Upper lobe of right lung (tissue), 1 donor: Measurements from ENCODE around the gene MORF4L2. TPM values are rescaled to one million over a fixed set of nuclear protein-coding genes. Genes with fewer than 3 reads are reported as not detected.

Experiments
- ATAC-seq: fragments of 200-7000 bp; cut with Tn5 transposase; one replicate; pipeline ENCODE4 v1.9.1; 2020; ENCODE audit warnings: mild to moderate bottlenecking, moderate library complexity
- DNase-seq: peaks from one replicate; pipeline ENCODE4 v3.0.0-alpha.2; 2020
- H3K27ac ChIP-seq: fragments of 200-600 bp; one replicate; pipeline ENCODE4 v1.8.0; 2022
- H3K27me3 ChIP-seq: fragments of 200-600 bp; one replicate; pipeline ENCODE4 v1.8.0; 2022; ENCODE audit warnings: mild to moderate bottlenecking
- H3K36me3 ChIP-seq: fragments of 200-600 bp; one replicate; pipeline ENCODE4 v1.8.0; 2022
- H3K4me1 ChIP-seq: fragments of 200-600 bp; one replicate; pipeline ENCODE4 v1.8.0; 2022
- H3K4me3 ChIP-seq: fragments of 200-600 bp; one replicate; pipeline ENCODE4 v1.8.0; 2022; ENCODE audit warnings: mild to moderate bottlenecking
- H3K9me3 ChIP-seq: fragments of 200-600 bp; one replicate; pipeline ENCODE4 v1.8.0; 2022
- intact Hi-C: fragments of 100-400 bp; cut with DNase I; formaldehyde crosslinking; loops from one replicate; pipeline ENCODE4 v1.11.0; 2022
- total RNA-seq: library from RNA; stranded (reverse); fragmentation: NEBNext Ultra II Directional; extraction: Animal tissue kit (Norgen Biotek cat#: 25700); gene quantifications from one replicate; pipeline ENCODE4 v1.2.1, GENCODE V29; 2021
- TF ChIP-seq, protein P1 (sequence below): fragments of 200-600 bp; IDR thresholded peaks from one replicate; pipeline ENCODE4 v1.8.0; 2022; ENCODE audit warnings: antibody characterized with exemption
- donor health status: DM: no; HTN: yes; CAD: no; lungs with severe emphysema.

MORF4L2 gene
- total RNA-seq, 1 donor from 2014 or later = 185 TPM

- no peaks in the 10 kb centered on the region for H3K27me3 ChIP-seq
- intact Hi-C loops = no loop called here
- no peaks in the 10 kb centered on the region for H3K9me3 ChIP-seq
- TF ChIP-seq, protein P1, sequence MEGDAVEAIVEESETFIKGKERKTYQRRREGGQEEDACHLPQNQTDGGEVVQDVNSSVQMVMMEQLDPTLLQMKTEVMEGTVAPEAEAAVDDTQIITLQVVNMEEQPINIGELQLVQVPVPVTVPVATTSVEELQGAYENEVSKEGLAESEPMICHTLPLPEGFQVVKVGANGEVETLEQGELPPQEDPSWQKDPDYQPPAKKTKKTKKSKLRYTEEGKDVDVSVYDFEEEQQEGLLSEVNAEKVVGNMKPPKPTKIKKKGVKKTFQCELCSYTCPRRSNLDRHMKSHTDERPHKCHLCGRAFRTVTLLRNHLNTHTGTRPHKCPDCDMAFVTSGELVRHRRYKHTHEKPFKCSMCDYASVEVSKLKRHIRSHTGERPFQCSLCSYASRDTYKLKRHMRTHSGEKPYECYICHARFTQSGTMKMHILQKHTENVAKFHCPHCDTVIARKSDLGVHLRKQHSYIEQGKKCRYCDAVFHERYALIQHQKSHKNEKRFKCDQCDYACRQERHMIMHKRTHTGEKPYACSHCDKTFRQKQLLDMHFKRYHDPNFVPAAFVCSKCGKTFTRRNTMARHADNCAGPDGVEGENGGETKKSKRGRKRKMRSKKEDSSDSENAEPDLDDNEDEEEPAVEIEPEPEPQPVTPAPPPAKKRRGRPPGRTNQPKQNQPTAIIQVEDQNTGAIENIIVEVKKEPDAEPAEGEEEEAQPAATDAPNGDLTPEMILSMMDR = no peak
- H3K36me3 ChIP-seq = no peaks in the 10 kb centered on the region
- no peak within 1 kb of the TSS for H3K4me3 ChIP-seq
- H3K4me1 ChIP-seq = no peaks in the 10 kb centered on the region
- no peak within 1 kb of the TSS for H3K27ac ChIP-seq
- ATAC-seq (no peak), DNase-seq (no peak)
Measured at GRCh38 chrX:103710609-103711008, 24.1 kb upstream of the MORF4L2 start, which contains the start of gene TMEM31. TSS of gene TMEM31 (plus strand) at chrX:103710909. CDS start at chrX:103712259, 1,350 bp downstream.

DNA sequence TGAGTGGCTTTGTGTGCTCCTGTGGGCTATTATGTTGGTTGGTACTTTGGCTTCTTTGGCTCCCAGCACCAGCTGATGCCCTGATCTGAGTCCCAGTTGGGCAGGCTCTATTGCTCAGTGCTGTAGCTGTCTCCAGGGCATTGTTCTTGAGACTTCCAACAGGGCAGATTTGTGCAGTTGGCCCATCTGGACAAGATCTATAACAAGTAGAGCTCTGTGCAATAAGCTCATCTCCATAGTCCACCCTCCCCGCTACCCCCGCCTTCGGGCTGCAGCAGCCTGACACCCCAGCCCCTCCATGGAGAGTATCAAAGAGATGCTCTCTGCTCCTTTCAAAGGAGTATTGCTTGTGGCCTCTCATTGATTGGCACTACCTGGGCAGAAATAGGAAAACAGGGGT, 18.4 kb upstream of the MORF4L2 start:
- H3K9me3 ChIP-seq = no peaks in the 10 kb centered on the region
- no peaks in the 10 kb centered on the region for H3K27me3 ChIP-seq
- H3K4me1 ChIP-seq = no peaks in the 10 kb centered on the region
- DNase-seq (no peak), ATAC-seq (no peak)
- H3K36me3 ChIP-seq = no peaks in the 10 kb centered on the region
- H3K27ac ChIP-seq = no peak overlapping the region
- H3K4me3 ChIP-seq = no peak overlapping the region
- intact Hi-C loops = no loop called here
- TF ChIP-seq, protein P1 = no peak

GRCh38 chrX:103699243-103699642, 12.7 kb upstream of the MORF4L2 start:
- H3K27me3 ChIP-seq = no peaks in the 10 kb centered on the region
- H3K4me3 ChIP-seq = no peak overlapping the region
- H3K9me3 ChIP-seq = no peaks in the 10 kb centered on the region
- intact Hi-C loops = no loop called here
- ATAC-seq (no peak), DNase-seq (no peak)
- TF ChIP-seq, protein P1 = no peak
- H3K4me1 ChIP-seq = no peaks in the 10 kb centered on the region
- no peak overlapping the region for H3K27ac ChIP-seq
- no peaks in the 10 kb centered on the region for H3K36me3 ChIP-seq

DNA sequence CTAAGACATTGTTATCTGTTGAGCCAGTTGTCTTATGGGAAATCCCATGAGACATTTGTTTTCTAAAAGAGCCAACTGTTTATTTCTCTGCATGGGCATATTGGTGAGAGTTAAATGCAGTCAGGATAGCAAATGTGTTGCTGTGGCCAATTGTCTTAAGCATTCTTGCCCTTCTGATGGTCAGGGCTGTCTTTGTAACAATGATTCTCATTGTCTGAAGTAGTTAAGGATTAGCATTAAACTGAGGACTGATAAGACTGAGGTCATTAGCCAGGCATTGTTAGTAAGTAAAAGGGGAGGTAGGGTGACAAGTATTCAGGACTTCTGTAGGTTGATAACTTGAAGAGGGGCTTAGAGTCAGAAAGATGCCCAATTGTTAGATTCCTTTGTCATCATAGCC, 11.2 kb upstream of the MORF4L2 start:
- DNase-seq (no peak), ATAC-seq (no peak)
- Histone ChIP-seq H3K27ac (no peak overlapping the region), H3K4me3 (no peak overlapping the region), H3K4me1 (no peaks in the 10 kb centered on the region), H3K27me3 (no peaks in the 10 kb centered on the region), H3K36me3 (no peaks in the 10 kb centered on the region), H3K9me3 (no peaks in the 10 kb centered on the region)
- TF ChIP-seq, protein P1 = no peak
- intact Hi-C loops = no loop called here

- no peaks in the 10 kb centered on the region for H3K9me3 ChIP-seq
- ATAC-seq (no peak), DNase-seq (no peak)
- TF ChIP-seq, protein P1 = no peak
- no peaks in the 10 kb centered on the region for H3K4me1 ChIP-seq
- no peak overlapping the region for H3K4me3 ChIP-seq
- no peaks in the 10 kb centered on the region for H3K36me3 ChIP-seq
- intact Hi-C loops = no loop called here
- H3K27me3 ChIP-seq = no peaks in the 10 kb centered on the region
- H3K27ac ChIP-seq = no peak overlapping the region
Measured at GRCh38 chrX:103691059-103691458, 4.6 kb upstream of the MORF4L2 start.

DNA sequence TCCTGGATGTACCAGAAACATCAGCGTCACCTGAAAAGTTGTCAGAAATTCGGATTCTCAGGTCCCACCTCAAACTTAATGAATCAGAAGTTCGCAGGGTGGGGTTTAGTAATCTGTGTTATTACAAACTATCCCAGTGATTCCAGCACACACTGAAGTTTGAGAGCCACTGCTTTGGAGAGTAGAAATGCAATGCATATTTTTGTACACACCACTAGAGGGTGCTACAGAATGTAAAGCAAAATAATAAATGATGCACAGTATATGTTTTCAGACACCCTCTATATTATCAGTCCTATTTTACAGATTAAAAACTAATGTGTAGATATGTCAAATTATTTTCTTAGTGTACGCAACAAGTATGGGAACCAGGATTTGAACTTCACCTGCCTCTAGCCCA, 2.4 kb upstream of the MORF4L2 start:
- Histone ChIP-seq H3K27ac (no peak overlapping the region), H3K4me1 (no peaks in the 10 kb centered on the region), H3K27me3 (no peaks in the 10 kb centered on the region), H3K36me3 (peaks cover 11% of the 10 kb centered on the region), H3K4me3 (no peak overlapping the region), H3K9me3 (no peaks in the 10 kb centered on the region)
- DNase-seq (no peak), ATAC-seq (no peak)
- intact Hi-C loops = no loop called here
- TF ChIP-seq, protein P1 = peak; percentile 61
